PC-9 (cell line): Measurements from ENCODE around the gene BCL2L14.

Experiments used
- EZH2 ChIP-seq: fragments of 200-600 bp; sonication (generic); IDR thresholded peaks from 2 replicates; pipeline ENCODE4 v1.8.0; 2017; ENCODE audit warnings: antibody characterized with exemption, low read depth
- TF ChIP-seq, protein P1 (sequence below): fragments of 200-600 bp; sonication (generic); conservative IDR thresholded peaks from 2 replicates; pipeline ENCODE4 v1.6.1; 2017; ENCODE audit warnings: mixed run types, antibody characterized with exemption, mild to moderate bottlenecking, moderate library complexity

DNA sequence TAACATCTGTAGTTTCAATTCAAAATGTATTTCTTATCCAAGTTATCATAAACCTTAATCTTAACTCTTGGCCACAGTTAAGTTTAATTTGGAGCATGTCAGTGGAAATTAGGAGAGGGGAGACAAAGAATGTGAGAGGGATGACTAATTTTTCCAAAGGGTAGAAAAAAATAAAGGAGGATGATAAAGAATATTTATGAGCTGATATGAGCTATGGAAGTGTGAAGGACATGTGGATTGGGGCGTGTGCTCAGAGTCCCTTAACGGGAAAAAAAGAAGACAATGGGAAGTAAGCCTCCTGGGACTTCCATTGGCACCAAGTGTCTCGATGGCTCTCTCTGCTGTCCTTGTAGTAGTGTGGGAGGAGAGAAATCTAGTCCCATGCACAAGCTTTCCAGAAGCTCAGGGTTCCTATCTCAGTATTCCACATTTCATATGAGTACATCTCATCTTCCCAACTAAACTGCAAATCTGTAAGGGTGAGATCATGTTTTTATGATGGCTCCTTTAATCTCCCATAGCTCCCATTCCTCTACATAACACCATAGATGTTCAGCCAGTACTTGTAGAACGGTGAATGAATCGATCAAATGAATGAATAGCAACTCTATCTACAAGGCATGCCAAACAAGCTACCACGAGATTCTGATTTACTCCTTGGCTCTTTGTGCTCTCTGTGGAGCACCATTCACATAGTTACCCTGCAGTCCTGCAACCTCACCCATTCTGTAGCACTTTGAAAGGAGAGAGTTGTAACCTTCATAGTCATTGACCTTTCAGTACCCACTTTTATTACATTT lies 27.4 kb downstream of the BCL2L14 start:
- TF ChIP-seq, protein P1, sequence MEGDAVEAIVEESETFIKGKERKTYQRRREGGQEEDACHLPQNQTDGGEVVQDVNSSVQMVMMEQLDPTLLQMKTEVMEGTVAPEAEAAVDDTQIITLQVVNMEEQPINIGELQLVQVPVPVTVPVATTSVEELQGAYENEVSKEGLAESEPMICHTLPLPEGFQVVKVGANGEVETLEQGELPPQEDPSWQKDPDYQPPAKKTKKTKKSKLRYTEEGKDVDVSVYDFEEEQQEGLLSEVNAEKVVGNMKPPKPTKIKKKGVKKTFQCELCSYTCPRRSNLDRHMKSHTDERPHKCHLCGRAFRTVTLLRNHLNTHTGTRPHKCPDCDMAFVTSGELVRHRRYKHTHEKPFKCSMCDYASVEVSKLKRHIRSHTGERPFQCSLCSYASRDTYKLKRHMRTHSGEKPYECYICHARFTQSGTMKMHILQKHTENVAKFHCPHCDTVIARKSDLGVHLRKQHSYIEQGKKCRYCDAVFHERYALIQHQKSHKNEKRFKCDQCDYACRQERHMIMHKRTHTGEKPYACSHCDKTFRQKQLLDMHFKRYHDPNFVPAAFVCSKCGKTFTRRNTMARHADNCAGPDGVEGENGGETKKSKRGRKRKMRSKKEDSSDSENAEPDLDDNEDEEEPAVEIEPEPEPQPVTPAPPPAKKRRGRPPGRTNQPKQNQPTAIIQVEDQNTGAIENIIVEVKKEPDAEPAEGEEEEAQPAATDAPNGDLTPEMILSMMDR: no peak
- no peak for TF ChIP-seq EZH2
